ENCODE results near the gene ADAMTS7. TPM values are rescaled to one million over a fixed set of nuclear protein-coding genes. Genes with fewer than 3 reads are reported as not detected.
A peak's percentile ranks its signal among the peaks of the same experiment; 100 is the strongest.

ADAMTS7 gene
- total and polyA plus RNA-seq, 2 of the 13 experiments (the other 11 are each of a cell fraction or from before 2014, with no cell fraction given) = 0.09 to 0.12 TPM

DNA sequence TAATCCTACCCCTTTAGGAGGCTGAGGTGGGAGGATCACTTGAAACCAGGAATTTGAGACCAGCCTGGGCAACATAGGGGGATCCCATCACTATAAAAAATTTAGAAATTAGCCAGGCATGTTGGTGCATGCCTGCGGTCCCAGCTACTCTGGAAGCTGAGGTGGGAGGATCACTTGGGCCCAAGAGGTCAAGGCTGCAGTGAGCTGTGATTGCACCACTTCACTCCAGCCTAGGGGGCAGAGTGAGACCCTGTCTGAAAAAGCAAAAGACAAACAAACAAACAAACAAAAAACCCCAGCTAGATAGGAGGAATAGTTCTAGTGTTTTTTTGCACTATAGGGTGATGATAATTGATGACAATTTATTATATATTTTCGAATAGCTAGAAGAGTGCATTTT, 99.6 kb downstream of the ADAMTS7 start (continued):
- peak; percentile 27; the same call in 1 of the 2 replicates for TF ChIP-seq ARID5B (CRISPR knock-in tag; IDR thresholded peaks at IDR 0.05)
- peak; percentile 60 for TF ChIP-seq CEBPG (CRISPR knock-in tag; IDR thresholded peaks at IDR 0.05)
- peak; percentile 40; the same call in 1 of the 2 replicates for TF ChIP-seq RARA (CRISPR knock-in tag; IDR thresholded peaks at IDR 0.05)

GRCh38 chr15:78709263-78709882, 101.9 kb downstream of the ADAMTS7 start:
- Histone ChIP-seq H3K4me1 (ENCODE audit: insufficient read depth, low read length) (peaks cover 6% of the 10 kb centered on the region), H3K4me3 (replicated peaks in 1 of 3; ENCODE audit: insufficient read depth in 1 of 3, low read depth in 2 of 3, low read length in 3 of 3) (no peak overlapping the region), H3K27me3 (ENCODE audit: control insufficient read depth in 1 of 2, insufficient read depth in 2 of 2, low read length in 2 of 2) (no peaks in the 10 kb centered on the region), H3K36me3 (replicated peaks in 1 of 2; ENCODE audit: control insufficient read depth in 1 of 2, insufficient read depth in 2 of 2, low read length in 2 of 2) (no peaks in the 10 kb centered on the region), H3K9me3 (ENCODE audit: low read length) (no peaks in the 10 kb centered on the region), H3K79me2 (ENCODE audit: insufficient read depth, low read length) (no peaks in the 10 kb centered on the region), H2AFZ (ENCODE audit: low read length) (no peak overlapping the region), H3K9ac (ENCODE audit: insufficient read depth, low read depth, low read length) (no peak overlapping the region), H3K27ac (ENCODE audit: extremely low read length, insufficient read depth, low read length) (no peak overlapping the region), H4K20me1 (ENCODE audit: insufficient read depth, low read length) (no peaks in the 10 kb centered on the region), H3K4me2 (ENCODE audit: low read depth, low read length) (peak overlapping the region; percentile 31; the same call in 1 of the 2 replicates)
- peak; percentile 39 for DNase-seq (ENCODE audit: low spot score)
- POLR2A ChIA-PET = no interaction called here
- ATAC-seq = peak; percentile 98
- 10% methylated on average over 11 of the region's 21 CpGs for WGBS (ENCODE audit: low lambda C conversion rate)
- in situ Hi-C loops (cut with HindIII; ENCODE audit: extremely low pct_ligation_motif_present, low pct_unique_long_range_greater_than_20kb) = loop anchor here (5.0 kb wide), 1 partner anchor 72 kb away; no protein-coding TSS in a partner anchor
- CTCF ChIA-PET (ENCODE audit: low intra/inter-chr PET ratio, low total read pairs) = interaction anchor here (2.8 to 2.9 kb wide), 2 partner anchors 71 to 91 kb away, joined by 20 to 27 read pairs; no protein-coding TSS in a partner anchor
- intact Hi-C loops (cut with micrococcal nuclease; ENCODE audit: unreplicated experiment) = loop anchor here (1.0 kb wide), 2 partner anchors 71 to 91 kb away; no protein-coding TSS in a partner anchor
- no peak for FAIRE-seq
- no TSS peak for BruUV-seq (replicated peaks)
- TF ChIP-seq IRF2 (CRISPR knock-in tag; IDR thresholded peaks at IDR 0.05) (0 out of 2 replicates have a peak, but pooled peaks have one; percentile 25), POLR2AphosphoS5 (IDR thresholded peaks at IDR 0.05; ENCODE audit: low read depth, low read length) (no peak), GABPB1 (CRISPR knock-in tag; IDR thresholded peaks at IDR 0.05) (peak; percentile 26; the same call in 1 of the 2 replicates), ZMAT3 (CRISPR knock-in tag; conservative IDR thresholded peaks at IDR 0.05) (no peak), ZNF230 (CRISPR knock-in tag; IDR thresholded peaks at IDR 0.05) (0 out of 2 replicates have a peak, but pooled peaks have one; percentile 70), IKZF1 (IDR thresholded peaks at IDR 0.05) (no peak), ZNF768 (CRISPR knock-in tag; IDR thresholded peaks at IDR 0.05) (no peak), SOX6 (IDR thresholded peaks at IDR 0.05) (no peak), SOX6 (CRISPR knock-in tag; IDR thresholded peaks at IDR 0.05) (0 out of 2 replicates have a peak, but pooled peaks have one; percentile 18), TEAD3 (CRISPR knock-in tag; optimal IDR thresholded peaks at IDR 0.05; ENCODE audit: borderline replicate concordance) (peak; percentile 34), NAIF1 (CRISPR knock-in tag; IDR thresholded peaks at IDR 0.05; ENCODE audit: borderline replicate concordance) (no peak), NR3C1 (CRISPR knock-in tag; IDR thresholded peaks at IDR 0.05) (no peak), HBP1 (CRISPR knock-in tag; IDR thresholded peaks at IDR 0.05; ENCODE audit: low read depth) (no peak), SMC3 (IDR thresholded peaks at IDR 0.05; ENCODE audit: low read length) (peak; percentile 38; the same call in 1 of the 2 replicates), KDM3A (CRISPR knock-in tag; IDR thresholded peaks at IDR 0.05; ENCODE audit: low read depth) (0 out of 2 replicates have a peak, but pooled peaks have one; percentile 38)
- TF ChIP-seq, protein P1, sequence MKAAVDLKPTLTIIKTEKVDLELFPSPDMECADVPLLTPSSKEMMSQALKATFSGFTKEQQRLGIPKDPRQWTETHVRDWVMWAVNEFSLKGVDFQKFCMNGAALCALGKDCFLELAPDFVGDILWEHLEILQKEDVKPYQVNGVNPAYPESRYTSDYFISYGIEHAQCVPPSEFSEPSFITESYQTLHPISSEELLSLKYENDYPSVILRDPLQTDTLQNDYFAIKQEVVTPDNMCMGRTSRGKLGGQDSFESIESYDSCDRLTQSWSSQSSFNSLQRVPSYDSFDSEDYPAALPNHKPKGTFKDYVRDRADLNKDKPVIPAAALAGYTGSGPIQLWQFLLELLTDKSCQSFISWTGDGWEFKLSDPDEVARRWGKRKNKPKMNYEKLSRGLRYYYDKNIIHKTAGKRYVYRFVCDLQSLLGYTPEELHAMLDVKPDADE (CRISPR knock-in tag; IDR thresholded peaks at IDR 0.05) = no peak
